Activated CD8-positive, alpha-beta memory T cell treated with anti-CD3 and anti-CD28 coated beads, Interleukin-2, amount 50 U/mL, for 1 hour (primary cell): Measurements from ENCODE around the gene BUD13.

ENCODE experiments used
- DNase-seq: peaks from one replicate; pipeline ENCODE4 v3.0.0-alpha.2; 2020; ENCODE audit errors: extremely low read depth

BUD13 gene

GRCh38 chr11:116718955-116719501 lies 53.8 kb downstream of the BUD13 start:
- no peak for DNase-seq

- DNase-seq, result no peak
Measured at GRCh38 chr11:116716621-116717020, 56.2 kb downstream of the BUD13 start.

- no peak for DNase-seq
Measured at GRCh38 chr11:116715383-116715782, 57.4 kb downstream of the BUD13 start.

GRCh38 chr11:116714902-116715301 lies 57.9 kb downstream of the BUD13 start:
- no peak for DNase-seq

GRCh38 chr11:116712428-116712827 lies 60.4 kb downstream of the BUD13 start:
- DNase-seq, result no peak

GRCh38 chr11:116710762-116711161 lies 62.0 kb downstream of the BUD13 start:
- no peak for DNase-seq

GRCh38 chr11:116710001-116710674 lies 62.6 kb downstream of the BUD13 start:
- no peak for DNase-seq

- DNase-seq, result no peak
Measured at GRCh38 chr11:116707746-116708145, 65.0 kb downstream of the BUD13 start.

GRCh38 chr11:116707161-116707629 lies 65.6 kb downstream of the BUD13 start:
- no peak for DNase-seq

- no peak for DNase-seq
Measured at GRCh38 chr11:116703421-116703820, 69.4 kb downstream of the BUD13 start.

- no peak for DNase-seq
Measured at GRCh38 chr11:116702772-116703385, 69.9 kb downstream of the BUD13 start.

GRCh38 chr11:116701876-116702275 lies 70.9 kb downstream of the BUD13 start:
- no peak for DNase-seq

- DNase-seq, result no peak
Measured at GRCh38 chr11:116701297-116701801, 71.4 kb downstream of the BUD13 start.

GRCh38 chr11:116700586-116701220 lies 72.1 kb downstream of the BUD13 start:
- no peak for DNase-seq
